Activated CD4-positive, alpha-beta T cell treated with anti-CD3 and anti-CD28 coated beads for 24 hours (primary cell): ENCODE measurements around the gene PIGS.
"Not testable (repeated sequence)": the region's sequence is repeated elsewhere in the genome, so short reads cannot be mapped to it uniquely, and the experiment has no call there.

Source experiments
- DNase-seq, 2 donors: peaks; one replicate each; pipeline ENCODE4 v3.0.0-alpha.2; 2020; ENCODE audit warnings: low read depth in 2 of 2

The PIGS gene

GRCh38 chr17:28571361-28572122 lies at the start of gene PIGS:
Gene PIGS (minus strand): TSS chr17:28571524. CDS start chr17:28571496, 28 bp downstream.
- DNase-seq = peak; percentile 89 to 93

- DNase-seq = no peak
Observed at GRCh38 chr17:28620010-28620409, 48.7 kb upstream of the PIGS start.

GRCh38 chr17:28618464-28618863 lies 47.1 kb upstream of the PIGS start:
- no peak for DNase-seq

- no peak for DNase-seq
Observed at GRCh38 chr17:28616281-28616680, 45.0 kb upstream of the PIGS start.

- DNase-seq = no peak
Observed at GRCh38 chr17:28615260-28615940, 44.1 kb upstream of the PIGS start.

GRCh38 chr17:28613931-28614381 lies 42.6 kb upstream of the PIGS start, which contains the start of gene RSKR:
Gene RSKR (minus strand): TSS chr17:28614185. CDS start chr17:28614161, 24 bp downstream.
- DNase-seq = no peak

- peak in 1 of 2 donors; percentile 24 for DNase-seq
Observed at GRCh38 chr17:28612936-28613872, 41.9 kb upstream of the PIGS start.

GRCh38 chr17:28612531-28612930 lies 41.2 kb upstream of the PIGS start:
- DNase-seq = no peak

GRCh38 chr17:28610376-28610775 lies 39.1 kb upstream of the PIGS start:
- DNase-seq = no peak

GRCh38 chr17:28604031-28604430 lies 32.7 kb upstream of the PIGS start:
- DNase-seq = not testable (repeated sequence)

GRCh38 chr17:28599311-28600184 lies 28.2 kb upstream of the PIGS start:
- DNase-seq = peak; percentile 41 to 46

- DNase-seq = peak; percentile 90
Observed at GRCh38 chr17:28598799-28599310, 27.5 kb upstream of the PIGS start, which contains the start of gene SPAG5. Gene SPAG5 (minus strand): TSS chr17:28599025. CDS start chr17:28598946, 79 bp downstream.

GRCh38 chr17:28598389-28598788 lies 27.1 kb upstream of the PIGS start:
- no peak for DNase-seq

GRCh38 chr17:28597606-28598383 lies 26.5 kb upstream of the PIGS start:
- no peak for DNase-seq

- DNase-seq = no peak
Observed at GRCh38 chr17:28592260-28592659, 20.9 kb upstream of the PIGS start.

GRCh38 chr17:28585851-28586250 lies 14.5 kb upstream of the PIGS start:
- DNase-seq = no peak

GRCh38 chr17:28584434-28584833 lies 13.1 kb upstream of the PIGS start:
- DNase-seq = no peak

GRCh38 chr17:28582513-28582912 lies 11.2 kb upstream of the PIGS start:
- DNase-seq = no peak

- DNase-seq = no peak
Observed at GRCh38 chr17:28580959-28581358, 9.6 kb upstream of the PIGS start.

GRCh38 chr17:28579526-28579925 lies 8.2 kb upstream of the PIGS start:
- DNase-seq = no peak
